Dedifferentiated amniotic fluid mesenchymal stem cell (primary cell): ENCODE data around the gene SUPT3H.
"Not testable (repeated sequence)": the region's sequence is repeated elsewhere in the genome, so short reads cannot be mapped to it uniquely, and the experiment has no call there.

Source experiments
- DNase-seq: peaks from one replicate; pipeline ENCODE4 v3.0.0-alpha.2; 2016; ENCODE audit errors: extremely low spot score

SUPT3H gene

GRCh38 chr6:44900358-44900757 lies 477.4 kb downstream of the SUPT3H start:
- not testable (repeated sequence) for DNase-seq

GRCh38 chr6:44898296-44898930 lies 479.3 kb downstream of the SUPT3H start:
- DNase-seq = peak; percentile 15

GRCh38 chr6:44897316-44897715 lies 480.4 kb downstream of the SUPT3H start:
- DNase-seq = no peak

- no peak for DNase-seq
Measured at GRCh38 chr6:44896701-44897100, 481.0 kb downstream of the SUPT3H start.

- DNase-seq = no peak
Measured at GRCh38 chr6:44892579-44892978, 485.2 kb downstream of the SUPT3H start.

GRCh38 chr6:44879071-44879470 lies 498.7 kb downstream of the SUPT3H start:
- not testable (repeated sequence) for DNase-seq

GRCh38 chr6:44876638-44877037 lies 501.1 kb downstream of the SUPT3H start:
- DNase-seq = not testable (repeated sequence)

GRCh38 chr6:44869321-44869897 lies 508.3 kb downstream of the SUPT3H start:
- no peak for DNase-seq

- no peak for DNase-seq
Measured at GRCh38 chr6:44868910-44869309, 508.8 kb downstream of the SUPT3H start.

GRCh38 chr6:44868335-44868668 lies 509.4 kb downstream of the SUPT3H start:
- DNase-seq = no peak

- no peak for DNase-seq
Measured at GRCh38 chr6:44867571-44868334, 510.0 kb downstream of the SUPT3H start.

- not testable (repeated sequence) for DNase-seq
Measured at GRCh38 chr6:44865184-44865583, 512.5 kb downstream of the SUPT3H start.

GRCh38 chr6:44859901-44860410 lies 517.8 kb downstream of the SUPT3H start:
- no peak for DNase-seq

- no peak for DNase-seq
Measured at GRCh38 chr6:44858998-44859397, 518.7 kb downstream of the SUPT3H start.

- no peak for DNase-seq
Measured at GRCh38 chr6:44856479-44856878, 521.3 kb downstream of the SUPT3H start.

GRCh38 chr6:44855562-44856411 lies 521.9 kb downstream of the SUPT3H start:
- no peak for DNase-seq

- DNase-seq = no peak
Measured at GRCh38 chr6:44854712-44855443, 522.9 kb downstream of the SUPT3H start.

GRCh38 chr6:44851176-44851575 lies 526.6 kb downstream of the SUPT3H start:
- no peak for DNase-seq

GRCh38 chr6:44850312-44850711 lies 527.4 kb downstream of the SUPT3H start:
- no peak for DNase-seq

- DNase-seq = no peak
Measured at GRCh38 chr6:44849806-44850205, 527.9 kb downstream of the SUPT3H start.

- no peak for DNase-seq
Measured at GRCh38 chr6:44843734-44844133, 534.0 kb downstream of the SUPT3H start.
